ENCODE results near the gene WIF1.

- TF ChIP-seq, protein P1, sequence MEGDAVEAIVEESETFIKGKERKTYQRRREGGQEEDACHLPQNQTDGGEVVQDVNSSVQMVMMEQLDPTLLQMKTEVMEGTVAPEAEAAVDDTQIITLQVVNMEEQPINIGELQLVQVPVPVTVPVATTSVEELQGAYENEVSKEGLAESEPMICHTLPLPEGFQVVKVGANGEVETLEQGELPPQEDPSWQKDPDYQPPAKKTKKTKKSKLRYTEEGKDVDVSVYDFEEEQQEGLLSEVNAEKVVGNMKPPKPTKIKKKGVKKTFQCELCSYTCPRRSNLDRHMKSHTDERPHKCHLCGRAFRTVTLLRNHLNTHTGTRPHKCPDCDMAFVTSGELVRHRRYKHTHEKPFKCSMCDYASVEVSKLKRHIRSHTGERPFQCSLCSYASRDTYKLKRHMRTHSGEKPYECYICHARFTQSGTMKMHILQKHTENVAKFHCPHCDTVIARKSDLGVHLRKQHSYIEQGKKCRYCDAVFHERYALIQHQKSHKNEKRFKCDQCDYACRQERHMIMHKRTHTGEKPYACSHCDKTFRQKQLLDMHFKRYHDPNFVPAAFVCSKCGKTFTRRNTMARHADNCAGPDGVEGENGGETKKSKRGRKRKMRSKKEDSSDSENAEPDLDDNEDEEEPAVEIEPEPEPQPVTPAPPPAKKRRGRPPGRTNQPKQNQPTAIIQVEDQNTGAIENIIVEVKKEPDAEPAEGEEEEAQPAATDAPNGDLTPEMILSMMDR (conservative IDR thresholded peaks at IDR 0.05; ENCODE audit: low read length), result no peak
- no peak for TF ChIP-seq EZH2phosphoT487 (IDR thresholded peaks at IDR 0.05; ENCODE audit: borderline replicate concordance)
Measured at GRCh38 chr12:65170209-65170881, 49.2 kb upstream of the WIF1 start.
